ENCODE results near the gene FADS3.

DNA sequence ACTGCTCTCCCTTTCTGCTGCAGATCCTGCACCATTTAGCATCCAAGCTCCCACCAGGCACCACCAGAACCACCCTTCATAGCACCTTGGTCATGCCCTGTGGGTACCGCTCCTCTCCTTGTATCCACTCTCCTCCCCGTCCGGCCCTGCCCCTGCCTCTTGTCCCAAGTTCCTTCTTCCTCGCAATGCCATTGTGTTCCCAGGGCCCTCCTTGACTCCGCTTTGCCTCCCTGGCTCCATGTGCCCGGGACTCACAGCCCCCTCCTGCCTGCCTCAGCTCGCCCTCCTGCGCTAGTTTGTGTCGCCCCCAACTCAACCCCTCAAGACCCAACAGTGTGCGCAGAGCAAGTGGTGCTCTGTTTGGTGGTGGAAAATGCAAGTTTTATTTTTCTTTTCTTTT, 52.4 kb downstream of the FADS3 start:
- TF ChIP-seq, protein P1, sequence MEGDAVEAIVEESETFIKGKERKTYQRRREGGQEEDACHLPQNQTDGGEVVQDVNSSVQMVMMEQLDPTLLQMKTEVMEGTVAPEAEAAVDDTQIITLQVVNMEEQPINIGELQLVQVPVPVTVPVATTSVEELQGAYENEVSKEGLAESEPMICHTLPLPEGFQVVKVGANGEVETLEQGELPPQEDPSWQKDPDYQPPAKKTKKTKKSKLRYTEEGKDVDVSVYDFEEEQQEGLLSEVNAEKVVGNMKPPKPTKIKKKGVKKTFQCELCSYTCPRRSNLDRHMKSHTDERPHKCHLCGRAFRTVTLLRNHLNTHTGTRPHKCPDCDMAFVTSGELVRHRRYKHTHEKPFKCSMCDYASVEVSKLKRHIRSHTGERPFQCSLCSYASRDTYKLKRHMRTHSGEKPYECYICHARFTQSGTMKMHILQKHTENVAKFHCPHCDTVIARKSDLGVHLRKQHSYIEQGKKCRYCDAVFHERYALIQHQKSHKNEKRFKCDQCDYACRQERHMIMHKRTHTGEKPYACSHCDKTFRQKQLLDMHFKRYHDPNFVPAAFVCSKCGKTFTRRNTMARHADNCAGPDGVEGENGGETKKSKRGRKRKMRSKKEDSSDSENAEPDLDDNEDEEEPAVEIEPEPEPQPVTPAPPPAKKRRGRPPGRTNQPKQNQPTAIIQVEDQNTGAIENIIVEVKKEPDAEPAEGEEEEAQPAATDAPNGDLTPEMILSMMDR (IDR thresholded peaks at IDR 0.05): no peak
- TF ChIP-seq EP300 (IDR thresholded peaks at IDR 0.05) (no peak), POLR2A (IDR thresholded peaks at IDR 0.05) (no peak), POLR2AphosphoS5 (IDR thresholded peaks at IDR 0.05) (no peak)

All from upper lobe of left lung (tissue), 4 donors.